HG03060 (cell line): Measurements from ENCODE around the gene MRPL45.

Experiments
- ATAC-seq: cut with Tn5 transposase; IDR thresholded peaks from one replicate; pipeline ENCODE4 v1.9.1; 2021; ENCODE audit warnings: low read depth, moderate number of reproducible peaks; ENCODE audit not compliant: unreplicated experiment

Gene MRPL45

DNA sequence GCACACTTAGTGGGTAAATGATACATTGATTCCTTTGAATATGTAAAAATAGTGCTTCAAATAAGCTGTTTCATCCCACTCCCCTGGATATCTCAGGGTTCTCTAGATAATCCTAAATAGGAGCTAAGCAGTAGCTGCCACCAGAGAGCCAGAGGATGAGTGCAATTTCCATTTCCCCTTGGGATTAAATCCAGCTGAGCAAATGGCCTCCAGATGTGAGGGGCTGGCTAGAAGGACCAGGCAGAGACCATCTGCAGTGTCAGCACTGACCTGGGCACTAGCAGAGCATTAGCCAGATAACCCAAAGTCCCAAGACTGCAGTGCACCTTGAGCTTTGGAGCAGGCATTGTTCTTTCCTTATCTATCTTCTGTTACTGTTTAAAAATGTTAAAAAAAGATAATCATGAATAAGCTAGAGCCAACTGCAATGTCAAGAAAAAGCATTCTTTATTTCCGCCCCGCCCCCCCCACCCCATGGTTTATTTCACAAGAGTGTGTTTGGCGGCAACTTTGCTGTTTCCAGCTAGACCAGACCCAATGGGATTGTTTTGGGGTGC, 27.3 kb downstream of the MRPL45 start:
- ATAC-seq = no peak

DNA sequence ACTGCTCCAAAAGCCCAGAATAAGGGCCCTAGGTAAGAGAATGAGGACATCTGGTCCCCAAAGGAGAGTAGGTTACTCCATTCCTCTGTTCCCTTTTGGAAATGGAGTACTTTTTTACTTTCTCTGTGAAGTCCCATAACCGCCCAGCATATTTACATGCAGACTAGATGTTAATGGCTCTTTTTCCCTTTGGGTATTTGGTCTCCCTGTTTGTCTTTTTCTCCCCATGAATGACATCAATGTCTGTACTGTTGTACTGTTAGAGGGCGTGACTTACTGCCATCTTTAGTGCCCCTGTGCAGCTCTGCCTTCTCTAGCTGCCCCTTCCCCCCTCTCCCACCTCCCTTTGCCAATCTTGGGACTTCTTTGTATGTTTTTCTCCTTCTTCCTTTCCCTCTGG, 27.8 kb downstream of the MRPL45 start:
- ATAC-seq = no peak

GRCh38 chr17:38325221-38325851, 28.4 kb downstream of the MRPL45 start:
- ATAC-seq = no peak

DNA sequence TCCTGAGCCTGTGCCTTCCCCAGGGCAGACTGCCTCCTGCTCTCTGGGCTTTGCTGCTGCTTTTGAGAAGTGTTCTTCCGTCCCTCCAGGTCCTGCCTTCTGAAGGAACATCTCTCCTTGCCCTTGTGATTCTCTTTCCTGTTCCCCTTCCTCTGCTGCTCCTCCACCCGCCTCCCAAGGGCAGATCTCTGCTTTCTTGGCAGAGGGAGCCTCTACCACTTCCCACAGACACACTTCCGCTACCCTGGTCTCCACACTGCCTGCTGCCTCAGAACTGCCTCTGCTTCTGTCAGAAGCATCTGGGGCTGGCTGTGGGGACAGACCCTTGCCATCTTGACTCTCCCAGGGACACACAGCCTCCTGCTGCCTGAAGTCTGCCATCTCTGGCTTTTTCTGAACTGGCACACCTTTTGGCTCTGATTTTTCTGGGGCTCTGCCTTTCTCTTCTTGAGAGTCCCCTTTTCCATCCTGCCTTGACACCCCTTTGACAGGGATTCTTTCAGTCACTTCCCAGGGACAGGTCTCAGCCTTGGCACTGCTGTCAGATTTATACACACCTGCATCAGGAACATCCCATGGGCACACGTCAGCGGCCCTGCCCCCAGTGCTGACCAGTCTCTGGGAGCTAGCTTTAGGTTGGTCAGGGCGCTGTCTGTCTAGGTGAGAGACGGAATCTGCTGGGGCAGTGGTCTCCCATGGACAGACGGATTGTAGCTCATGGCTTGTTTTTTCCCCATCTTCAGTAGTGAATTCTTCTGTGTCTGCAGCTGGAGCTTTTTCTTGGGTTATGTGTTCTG, 30.2 kb downstream of the MRPL45 start:
- ATAC-seq = no peak

GRCh38 chr17:38327936-38328335, 31.0 kb downstream of the MRPL45 start:
- ATAC-seq = no peak

- no peak for ATAC-seq
These were observed 31.7 kb downstream of the MRPL45 start for GRCh38 chr17:38328620-38329019.

DNA sequence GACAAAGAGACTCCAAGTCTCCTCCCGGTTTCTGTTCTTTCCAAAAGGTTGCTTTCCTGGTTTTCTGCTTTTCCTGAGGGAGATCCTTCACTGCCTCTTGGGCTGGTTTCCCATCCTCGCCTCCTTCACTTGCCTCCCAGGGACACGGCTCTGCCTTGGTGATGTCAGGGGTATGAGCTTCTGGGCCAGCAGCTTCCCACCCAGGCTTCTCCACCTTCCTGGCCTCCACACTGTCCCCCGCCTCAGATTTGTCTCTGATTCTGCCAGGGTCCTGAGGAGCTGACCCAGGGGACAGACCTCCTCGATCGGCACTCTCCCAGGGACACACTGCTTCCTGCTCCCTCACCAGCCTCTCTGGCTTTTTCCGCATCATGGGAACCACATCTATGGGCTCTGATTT, 32.3 kb downstream of the MRPL45 start:
- ATAC-seq = no peak

- ATAC-seq = no peak
These were observed 33.1 kb downstream of the MRPL45 start for GRCh38 chr17:38329808-38330730.

DNA sequence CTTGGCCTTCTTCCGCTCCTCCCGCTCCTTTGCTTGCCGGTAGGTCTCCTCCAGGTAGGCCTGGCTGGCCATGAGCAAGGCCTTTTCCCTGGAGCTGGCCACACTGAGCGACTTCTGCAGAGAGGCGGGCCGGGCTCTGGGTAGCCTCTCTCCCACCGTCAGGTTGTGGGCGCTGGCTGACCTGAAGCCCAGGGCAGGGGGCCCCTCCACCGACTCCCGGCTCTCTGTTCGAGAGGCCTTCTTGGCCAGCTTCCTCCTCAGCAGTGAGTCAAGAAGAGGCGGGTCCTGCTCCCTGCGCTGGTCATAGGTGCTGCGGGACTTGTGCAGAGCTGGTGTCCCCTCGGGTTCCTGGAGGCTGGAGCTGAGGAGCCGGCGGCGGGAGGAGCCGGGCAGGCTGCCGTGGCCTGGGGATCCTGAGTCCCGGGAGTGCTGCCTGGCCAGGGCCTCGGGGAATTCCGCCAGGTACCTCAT, 34.0 kb downstream of the MRPL45 start:
- no peak for ATAC-seq

- ATAC-seq = no peak
These were observed 35.8 kb downstream of the MRPL45 start for GRCh38 chr17:38332735-38333134.

DNA sequence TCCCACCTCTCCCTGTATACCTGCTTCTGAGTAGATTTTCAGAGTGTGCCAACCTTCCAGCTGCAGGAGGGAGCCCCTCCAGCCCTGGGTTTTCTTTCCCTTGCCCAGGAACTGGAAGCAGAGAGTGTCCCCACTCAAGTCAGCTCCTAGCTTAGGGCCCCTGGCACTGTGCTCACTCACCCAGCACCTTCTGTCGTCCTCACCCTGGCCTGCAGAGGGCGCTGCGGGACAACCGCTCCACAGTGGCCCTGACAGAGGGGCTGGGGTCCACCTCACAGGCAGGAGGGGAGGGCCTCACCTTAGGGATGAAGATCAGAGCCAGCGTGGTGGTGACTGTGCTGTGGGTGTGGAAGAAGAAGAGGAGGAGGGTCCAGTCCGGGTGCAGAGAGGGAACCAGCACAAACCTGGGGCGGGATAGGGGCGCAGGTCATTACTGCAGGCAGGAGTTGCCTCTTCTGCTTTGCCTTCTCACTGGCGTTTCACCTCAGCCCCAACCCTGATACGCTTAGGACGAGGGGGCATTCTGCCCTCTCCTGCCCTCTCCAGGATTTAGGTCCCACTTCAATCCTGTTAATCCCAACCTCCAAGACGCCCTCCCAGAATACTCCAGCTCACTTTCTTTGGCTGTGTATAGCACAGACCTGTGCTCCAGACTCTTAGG, 36.8 kb downstream of the MRPL45 start:
- ATAC-seq = no peak

DNA sequence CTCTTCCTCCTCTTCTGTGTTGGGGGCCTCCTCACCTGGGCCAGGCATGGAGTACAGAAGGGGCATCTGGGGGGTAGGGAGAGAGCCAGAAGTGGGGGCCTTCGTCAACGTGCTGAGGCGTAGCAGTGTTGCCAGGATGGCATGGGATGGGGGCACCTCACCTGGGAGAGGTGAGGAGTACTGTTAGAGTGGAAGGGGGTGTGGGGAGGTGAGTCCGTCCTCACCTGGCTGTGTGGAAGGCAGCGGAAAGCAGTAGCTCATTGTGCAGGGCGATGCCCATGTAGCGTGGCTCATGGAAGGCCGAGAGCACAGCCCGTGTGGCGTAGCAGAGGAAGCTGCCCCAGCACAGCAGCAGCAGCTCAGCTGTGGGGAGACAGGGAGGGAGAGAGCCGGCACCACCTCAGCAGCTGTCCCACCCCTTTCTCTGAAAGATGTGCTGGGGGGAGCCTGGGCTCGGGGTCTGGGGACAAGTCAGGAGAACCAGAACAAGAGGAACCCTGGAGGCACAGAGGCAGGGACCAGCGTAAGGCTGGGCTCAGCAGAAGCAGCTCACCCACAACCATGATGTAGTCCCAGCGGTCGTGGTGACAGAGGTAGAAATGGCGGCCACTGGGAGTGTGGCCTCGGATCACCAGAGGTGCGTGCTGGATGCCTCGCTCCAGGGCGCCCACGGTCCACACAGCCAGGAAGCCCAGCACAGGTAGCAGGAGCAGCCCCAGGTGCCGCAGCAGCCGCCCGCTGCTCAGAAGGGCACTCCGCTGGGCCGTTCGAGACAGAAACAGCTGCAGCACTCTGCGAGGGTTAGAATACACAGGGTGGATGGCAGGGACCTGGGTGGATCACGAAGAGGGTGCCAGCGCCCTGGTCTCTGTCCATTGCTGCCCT, 37.8 kb downstream of the MRPL45 start:
- no peak for ATAC-seq

DNA sequence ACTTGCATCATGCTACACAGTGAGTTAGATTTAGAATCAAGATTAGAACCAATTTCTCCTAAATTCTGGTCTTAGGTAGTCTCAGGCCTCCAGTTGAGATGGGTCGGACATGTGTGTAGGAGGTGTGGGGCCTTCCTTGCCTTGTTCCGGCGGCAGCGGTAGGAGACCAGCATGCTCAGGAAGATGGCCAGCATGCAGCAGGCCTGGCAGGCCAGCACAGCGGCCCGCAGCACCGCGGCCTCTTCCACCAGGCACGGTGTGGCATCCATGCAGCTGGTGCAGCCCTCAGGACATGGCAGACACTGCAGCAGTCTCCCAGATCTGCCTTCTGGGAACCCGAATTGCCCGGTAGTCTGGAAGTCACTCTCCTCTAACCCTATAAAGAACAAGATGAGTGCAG, 39.9 kb downstream of the MRPL45 start:
- no peak for ATAC-seq

DNA sequence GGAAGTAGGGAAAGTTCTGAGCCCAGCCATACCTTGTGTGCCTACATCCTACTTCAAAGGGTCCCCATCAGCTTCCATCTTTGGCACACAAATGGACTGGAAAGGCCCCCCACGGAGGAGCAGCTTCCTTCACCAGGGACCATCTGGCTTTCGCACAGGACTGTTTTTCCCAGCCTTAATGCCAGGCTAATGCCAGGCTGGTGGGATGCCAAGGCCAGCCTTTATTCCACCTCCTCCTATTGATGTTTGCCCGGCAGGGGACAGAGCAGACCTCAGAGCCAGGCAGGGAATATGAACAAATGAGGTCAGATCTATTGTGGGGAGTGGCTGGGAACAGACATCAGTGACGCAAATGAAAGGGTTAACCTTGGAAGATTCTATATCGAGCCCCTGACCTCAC, 41.1 kb downstream of the MRPL45 start:
- ATAC-seq = no peak

- ATAC-seq = no peak
These were observed 41.6 kb downstream of the MRPL45 start for GRCh38 chr17:38338535-38338934.

- no peak for ATAC-seq
These were observed 42.9 kb downstream of the MRPL45 start for GRCh38 chr17:38339891-38340290.

DNA sequence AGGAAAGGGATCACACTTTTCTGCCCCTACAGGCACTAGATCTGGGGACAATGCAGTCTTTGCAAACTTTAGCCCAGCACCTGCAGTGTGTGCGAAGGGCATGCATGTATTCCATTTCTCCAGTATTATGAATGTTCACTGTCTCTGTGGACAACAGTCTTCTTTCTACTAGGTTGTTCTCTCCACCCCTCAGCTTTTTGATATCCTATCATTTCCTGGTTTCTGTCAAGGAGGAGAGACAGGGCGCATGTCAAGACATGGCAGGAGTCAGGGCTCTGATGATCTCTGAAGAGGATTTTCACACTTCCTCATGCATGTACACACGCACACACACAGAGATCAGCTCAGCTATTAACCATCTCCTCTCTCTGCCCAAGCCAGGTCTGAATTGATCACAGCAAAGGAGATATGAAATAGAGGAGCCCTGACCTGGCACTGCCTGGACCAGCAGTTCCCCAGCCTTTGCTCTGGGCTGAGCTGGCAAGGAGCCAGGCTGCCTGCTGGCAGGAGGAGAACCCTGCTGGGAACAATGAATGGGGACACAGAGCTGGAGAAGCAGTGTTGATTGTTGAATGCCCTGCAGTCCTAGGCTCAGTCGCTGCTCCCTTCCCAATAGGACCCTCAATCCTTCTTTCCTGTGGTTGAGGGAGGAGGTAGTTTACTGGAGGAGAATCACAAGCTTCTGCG, 44.2 kb downstream of the MRPL45 start:
- ATAC-seq = no peak

DNA sequence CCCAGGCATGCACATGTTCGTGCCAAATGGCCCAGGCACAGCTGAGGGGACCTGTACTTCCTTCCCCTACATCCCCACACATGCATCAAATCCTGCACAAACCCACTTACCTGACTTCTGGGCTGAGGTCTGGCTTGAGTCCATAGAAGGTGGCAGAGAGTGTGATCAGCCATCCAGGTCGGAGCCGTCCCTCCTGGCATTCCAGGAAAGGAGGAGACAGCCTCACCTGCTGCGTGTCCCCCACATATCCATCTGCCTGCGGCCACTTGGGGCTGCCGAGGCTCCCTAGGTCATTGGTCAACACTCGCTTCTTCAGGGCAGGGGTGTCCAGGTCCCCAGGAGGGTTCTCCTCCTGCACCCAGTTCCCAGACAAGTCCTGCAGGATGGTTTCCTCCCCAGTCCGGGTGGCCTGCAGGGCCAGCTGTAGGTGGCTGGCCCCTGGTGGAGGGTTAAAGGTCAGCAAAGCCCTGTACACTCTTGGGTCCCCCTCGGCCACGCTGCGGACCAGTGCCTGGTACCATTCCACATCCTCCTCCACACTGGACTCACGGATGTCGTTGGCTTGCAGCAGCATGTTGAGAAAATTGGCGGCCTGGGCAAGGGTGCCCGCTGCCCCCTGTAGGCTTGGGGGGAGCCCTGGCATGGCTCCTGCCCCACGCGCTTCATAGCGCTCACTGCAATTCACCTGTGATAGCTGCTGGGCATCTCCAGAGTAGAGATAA, 46.1 kb downstream of the MRPL45 start:
- no peak for ATAC-seq
